HepG2 (cell line): ENCODE measurements around the gene RPL18. TPM values are rescaled to one million over a fixed set of nuclear protein-coding genes. Genes with fewer than 3 reads are reported as not detected.
A peak's percentile ranks its signal among the peaks of the same experiment; 100 is the strongest.

Experiments
- AHR ChIP-seq: IDR thresholded peaks from 2 replicates; pipeline ENCODE4 v1.6.1; 2018; ENCODE audit warnings: missing genetic modification reagents, missing compliant biosample characterization
- CEBPB ChIP-seq: IDR thresholded peaks from 2 replicates; pipeline ENCODE4 v1.6.1; 2011; ENCODE audit warnings: low read depth, low read length, improper control_type of control experiment, borderline replicate concordance
- GLI4 ChIP-seq: sonication (generic); formaldehyde crosslinking; IDR thresholded peaks from 2 replicates; pipeline ENCODE4 v1.5.1; 2020; ENCODE audit warnings: missing genetic modification reagents, mild to moderate bottlenecking, moderate library complexity, borderline replicate concordance
- HMG20B ChIP-seq: conservative IDR thresholded peaks from 2 replicates; pipeline ENCODE4 v1.6.1; 2016; ENCODE audit warnings: missing genetic modification reagents, missing compliant biosample characterization
- KDM1A ChIP-seq: IDR thresholded peaks from 2 replicates; pipeline ENCODE4 v1.6.1; 2016; ENCODE audit warnings: missing compliant biosample characterization
- KLF11 ChIP-seq: IDR thresholded peaks from 2 replicates; pipeline ENCODE4 v1.6.1; 2016; ENCODE audit warnings: missing compliant biosample characterization
- KLF13 ChIP-seq: sonication (generic); formaldehyde crosslinking; IDR thresholded peaks from 2 replicates; pipeline ENCODE4 v1.4.0; 2020; ENCODE audit warnings: mild to moderate bottlenecking, missing genetic modification reagents
- POGZ ChIP-seq: sonication (generic); formaldehyde crosslinking; IDR thresholded peaks from 2 replicates; pipeline ENCODE4 v1.4.0; 2020; ENCODE audit warnings: mild to moderate bottlenecking, missing genetic modification reagents
- REL ChIP-seq: sonication (generic); formaldehyde crosslinking; conservative IDR thresholded peaks from 2 replicates; pipeline ENCODE4 v1.8.0; 2022; ENCODE audit warnings: mild to moderate bottlenecking, missing genetic modification reagents, moderate library complexity
- RNF2 ChIP-seq: fragments of 450-650 bp; conservative IDR thresholded peaks from 2 replicates; pipeline ENCODE4 v1.6.1; 2016; ENCODE audit warnings: low read depth
- U2AF1 ChIP-seq: fragments of 200-400 bp; formaldehyde crosslinking; optimal IDR thresholded peaks from 2 replicates; pipeline ENCODE3; 2017; ENCODE audit warnings: mild to moderate bottlenecking, low read depth, low read length
- ZNF180 ChIP-seq: sonication (generic); formaldehyde crosslinking; IDR thresholded peaks from 2 replicates; pipeline ENCODE4 v1.4.0; 2020; ENCODE audit warnings: low read depth, missing genetic modification reagents, borderline replicate concordance
- ZNF30 ChIP-seq: sonication (generic); formaldehyde crosslinking; IDR thresholded peaks from 2 replicates; pipeline ENCODE4 v1.5.0; 2020; ENCODE audit warnings: mild to moderate bottlenecking, missing genetic modification reagents
- ZNF335 ChIP-seq: sonication (generic); formaldehyde crosslinking; IDR thresholded peaks from 2 replicates; pipeline ENCODE4 v1.4.0; 2020; ENCODE audit warnings: missing genetic modification reagents
- ZNF350 ChIP-seq: sonication (generic); formaldehyde crosslinking; IDR thresholded peaks from 2 replicates; pipeline ENCODE4 v1.4.0; 2020; ENCODE audit warnings: mild to moderate bottlenecking, low read depth, missing genetic modification reagents, borderline replicate concordance
- ZNF563 ChIP-seq: sonication (generic); formaldehyde crosslinking; IDR thresholded peaks from 2 replicates; pipeline ENCODE4 v1.8.0; 2022; ENCODE audit warnings: mild to moderate bottlenecking, moderate library complexity, missing genetic modification reagents
- ZNF672 ChIP-seq: sonication (generic); formaldehyde crosslinking; IDR thresholded peaks from 2 replicates; pipeline ENCODE4 v1.8.1; 2022; ENCODE audit warnings: missing genetic modification reagents
- ZNF674 ChIP-seq: sonication (generic); formaldehyde crosslinking; IDR thresholded peaks from 2 replicates; pipeline ENCODE4 v1.5.0; 2020; ENCODE audit warnings: low read depth, mild to moderate bottlenecking, missing genetic modification reagents
- ZNF740 ChIP-seq: sonication (generic); formaldehyde crosslinking; IDR thresholded peaks from 2 replicates; pipeline ENCODE4 v1.4.0; 2020; ENCODE audit warnings: missing genetic modification reagents
- ZNF746 ChIP-seq: sonication (generic); formaldehyde crosslinking; IDR thresholded peaks from 2 replicates; pipeline ENCODE4 v1.8.0; 2022; ENCODE audit warnings: mild to moderate bottlenecking, missing genetic modification reagents
- ZNF891 ChIP-seq: sonication (generic); formaldehyde crosslinking; IDR thresholded peaks from 2 replicates; pipeline ENCODE4 v1.5.0; 2020; ENCODE audit warnings: mild to moderate bottlenecking, missing genetic modification reagents
- polyA plus RNA-seq, 8 experiments: library from polyadenylated mRNA; depleted of rRNA in 3 of 8; stranded (reverse) in 7 of 8; unstranded in 1 of 8; fragments of >200 nt; fragmentation: Illumina TruSeq in 4 of 8; extraction: Trizol in 4 of 8; gene quantifications; 2 replicates each; pipeline versions ENCODE4 v1.2.1 to v1.2.3, GENCODE V29; 2011 to 2016; ENCODE audit warnings: low read depth in 4 of 8, missing spikeins in 1 of 8, mixed read lengths in 1 of 8; ENCODE audit not compliant: insufficient read depth in 1 of 8
- total RNA-seq, 5 experiments: library from RNA; depleted of rRNA; stranded (reverse); fragments of >200 nt; fragmentation: Illumina TruSeq; extraction: Trizol; gene quantifications; 2 replicates each; pipeline ENCODE4 v1.2.3, GENCODE V29; 2016; ENCODE audit warnings: low read depth in 1 of 5
- TF ChIP-seq, protein P1 (sequence below): sonication (generic); formaldehyde crosslinking; IDR thresholded peaks from 2 replicates; pipeline ENCODE4 v1.9.0; 2021; ENCODE audit warnings: missing genetic modification reagents, mild to moderate bottlenecking, borderline replicate concordance
- TF ChIP-seq, protein P2 (sequence below): IDR thresholded peaks from 2 replicates; pipeline ENCODE4 v1.6.1; 2016; ENCODE audit warnings: low read depth, borderline replicate concordance
- TF ChIP-seq, protein P3 (sequence below): sonication (generic); formaldehyde crosslinking; IDR thresholded peaks from 2 replicates; pipeline ENCODE4 v1.4.0; 2020; ENCODE audit warnings: missing genetic modification reagents
- TF ChIP-seq, protein P4 (sequence below): sonication (generic); formaldehyde crosslinking; IDR thresholded peaks from 2 replicates; pipeline ENCODE4 v1.5.0; 2020; ENCODE audit warnings: missing genetic modification reagents

Gene RPL18
- total and polyA plus RNA-seq, 2 of the 13 experiments (the other 11 are each of a cell fraction or from before 2014, with no cell fraction given) = 1,485 to 1,639 TPM

DNA sequence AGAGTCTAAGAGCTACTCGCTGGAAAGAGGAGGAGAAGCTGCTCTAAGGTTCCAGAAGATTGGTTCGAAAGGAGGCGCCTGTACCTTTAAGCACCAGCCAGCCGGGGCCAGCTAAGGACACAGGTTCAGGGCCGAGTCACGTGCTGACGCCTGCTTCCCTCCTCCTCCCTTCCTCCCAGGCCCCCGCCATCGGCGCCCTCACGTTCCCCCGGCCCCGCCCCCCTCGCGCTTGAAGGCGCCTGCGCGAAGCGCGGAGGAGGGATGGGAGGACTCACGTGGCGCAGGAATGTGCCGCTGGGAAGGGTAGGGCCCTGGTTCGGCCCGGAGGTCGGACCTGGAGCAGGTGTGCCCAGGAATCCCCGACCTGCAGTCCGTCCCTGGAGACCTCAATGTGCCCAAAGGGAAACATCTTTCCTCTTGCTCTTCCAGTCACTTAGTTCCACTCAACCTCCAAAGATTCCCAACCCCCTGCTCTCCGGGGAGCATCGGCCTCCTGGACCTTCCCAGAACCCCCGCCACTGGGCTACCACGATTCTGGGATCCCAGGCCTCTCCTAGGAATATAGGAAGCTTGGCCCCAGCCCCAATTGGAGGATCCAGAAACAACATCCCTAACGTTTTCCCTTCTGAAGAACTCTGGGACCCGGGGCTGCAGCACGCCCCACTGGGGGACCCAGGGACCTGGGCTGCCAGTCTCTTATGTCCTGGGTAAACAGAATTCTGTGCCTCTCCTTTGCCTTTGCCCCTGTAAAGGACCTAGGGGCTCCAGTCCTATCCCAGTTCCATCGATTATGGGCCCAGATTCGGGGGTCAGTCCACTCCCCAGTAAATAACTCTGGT, 15.7 kb upstream of the RPL18 start (continued):
- TF ChIP-seq, protein P1, sequence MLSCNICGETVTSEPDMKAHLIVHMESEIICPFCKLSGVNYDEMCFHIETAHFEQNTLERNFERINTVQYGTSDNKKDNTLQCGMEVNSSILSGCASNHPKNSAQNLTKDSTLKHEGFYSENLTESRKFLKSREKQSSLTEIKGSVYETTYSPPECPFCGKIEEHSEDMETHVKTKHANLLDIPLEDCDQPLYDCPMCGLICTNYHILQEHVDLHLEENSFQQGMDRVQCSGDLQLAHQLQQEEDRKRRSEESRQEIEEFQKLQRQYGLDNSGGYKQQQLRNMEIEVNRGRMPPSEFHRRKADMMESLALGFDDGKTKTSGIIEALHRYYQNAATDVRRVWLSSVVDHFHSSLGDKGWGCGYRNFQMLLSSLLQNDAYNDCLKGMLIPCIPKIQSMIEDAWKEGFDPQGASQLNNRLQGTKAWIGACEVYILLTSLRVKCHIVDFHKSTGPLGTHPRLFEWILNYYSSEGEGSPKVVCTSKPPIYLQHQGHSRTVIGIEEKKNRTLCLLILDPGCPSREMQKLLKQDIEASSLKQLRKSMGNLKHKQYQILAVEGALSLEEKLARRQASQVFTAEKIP (CRISPR knock-in tag) = no peak
- TF ChIP-seq CEBPB (no peak), RNF2 (no peak), REL (CRISPR knock-in tag) (no peak), KLF11 (CRISPR knock-in tag) (no peak), ZNF30 (CRISPR knock-in tag) (no peak), GLI4 (no peak), ZNF180 (CRISPR knock-in tag) (no peak), AHR (peak; percentile 69; the same call in 1 of the 2 replicates), ZNF672 (CRISPR knock-in tag) (no peak), KLF13 (CRISPR knock-in tag) (no peak), ZNF746 (CRISPR knock-in tag) (peak; percentile 93), KDM1A (CRISPR knock-in tag) (no peak), ZNF740 (no peak), ZNF335 (CRISPR knock-in tag) (peak; percentile 46; the same call in 1 of the 2 replicates), U2AF1 (no peak), ZNF563 (peak; percentile 79; the same call in 1 of the 2 replicates), ZNF674 (CRISPR knock-in tag) (no peak), POGZ (CRISPR knock-in tag) (no peak), ZNF891 (CRISPR knock-in tag) (peak; percentile 37; the same call in 1 of the 2 replicates), HMG20B (CRISPR knock-in tag) (no peak), ZNF350 (CRISPR knock-in tag) (peak; percentile 35; the same call in 1 of the 2 replicates)
- TF ChIP-seq, protein P2, sequence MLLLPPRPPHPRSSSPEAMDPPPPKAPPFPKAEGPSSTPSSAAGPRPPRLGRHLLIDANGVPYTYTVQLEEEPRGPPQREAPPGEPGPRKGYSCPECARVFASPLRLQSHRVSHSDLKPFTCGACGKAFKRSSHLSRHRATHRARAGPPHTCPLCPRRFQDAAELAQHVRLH = 0 out of 2 replicates have a peak, but pooled peaks have one; percentile 79
- TF ChIP-seq, protein P3, sequence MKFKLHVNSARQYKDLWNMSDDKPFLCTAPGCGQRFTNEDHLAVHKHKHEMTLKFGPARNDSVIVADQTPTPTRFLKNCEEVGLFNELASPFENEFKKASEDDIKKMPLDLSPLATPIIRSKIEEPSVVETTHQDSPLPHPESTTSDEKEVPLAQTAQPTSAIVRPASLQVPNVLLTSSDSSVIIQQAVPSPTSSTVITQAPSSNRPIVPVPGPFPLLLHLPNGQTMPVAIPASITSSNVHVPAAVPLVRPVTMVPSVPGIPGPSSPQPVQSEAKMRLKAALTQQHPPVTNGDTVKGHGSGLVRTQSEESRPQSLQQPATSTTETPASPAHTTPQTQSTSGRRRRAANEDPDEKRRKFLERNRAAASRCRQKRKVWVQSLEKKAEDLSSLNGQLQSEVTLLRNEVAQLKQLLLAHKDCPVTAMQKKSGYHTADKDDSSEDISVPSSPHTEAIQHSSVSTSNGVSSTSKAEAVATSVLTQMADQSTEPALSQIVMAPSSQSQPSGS (CRISPR knock-in tag) = peak; percentile 28; the same call in 1 of the 2 replicates
- TF ChIP-seq, protein P4, sequence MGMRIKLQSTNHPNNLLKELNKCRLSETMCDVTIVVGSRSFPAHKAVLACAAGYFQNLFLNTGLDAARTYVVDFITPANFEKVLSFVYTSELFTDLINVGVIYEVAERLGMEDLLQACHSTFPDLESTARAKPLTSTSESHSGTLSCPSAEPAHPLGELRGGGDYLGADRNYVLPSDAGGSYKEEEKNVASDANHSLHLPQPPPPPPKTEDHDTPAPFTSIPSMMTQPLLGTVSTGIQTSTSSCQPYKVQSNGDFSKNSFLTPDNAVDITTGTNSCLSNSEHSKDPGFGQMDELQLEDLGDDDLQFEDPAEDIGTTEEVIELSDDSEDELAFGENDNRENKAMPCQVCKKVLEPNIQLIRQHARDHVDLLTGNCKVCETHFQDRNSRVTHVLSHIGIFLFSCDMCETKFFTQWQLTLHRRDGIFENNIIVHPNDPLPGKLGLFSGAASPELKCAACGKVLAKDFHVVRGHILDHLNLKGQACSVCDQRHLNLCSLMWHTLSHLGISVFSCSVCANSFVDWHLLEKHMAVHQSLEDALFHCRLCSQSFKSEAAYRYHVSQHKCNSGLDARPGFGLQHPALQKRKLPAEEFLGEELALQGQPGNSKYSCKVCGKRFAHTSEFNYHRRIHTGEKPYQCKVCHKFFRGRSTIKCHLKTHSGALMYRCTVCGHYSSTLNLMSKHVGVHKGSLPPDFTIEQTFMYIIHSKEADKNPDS (CRISPR knock-in tag) = no peak
